Astrocyte of the cerebellum (primary cell): ENCODE results near the gene ATF7IP.
A peak's percentile ranks its signal among the peaks of the same experiment; 100 is the strongest.

ENCODE experiments used
- DNase-seq: peaks from one replicate; pipeline ENCODE4 v3.0.0-alpha.2; 2011; ENCODE audit warnings: low read depth
- H3K4me3 ChIP-seq: 2 replicates; pipeline ENCODE4 v1.5.1; 2011; ENCODE audit warnings: mild to moderate bottlenecking, low read depth, low read length, moderate library complexity
- CTCF ChIP-seq: IDR thresholded peaks from 2 replicates; pipeline ENCODE4 v1.5.1; 2012; ENCODE audit warnings: low read length, low read depth, moderate library complexity, mild to moderate bottlenecking; ENCODE audit errors: missing control alignments
- in situ Hi-C: cut with HindIII; loops from 2 replicates; pipeline ENCODE4 v1.10.0; 2017; ENCODE audit warnings: low sequenced_read_pairs

Gene ATF7IP

GRCh38 chr12:14416658-14417057 is 51.2 kb downstream of the ATF7IP start:
- no peak overlapping the region for H3K4me3 ChIP-seq
- in situ Hi-C loops = loop anchor here (5.0 kb wide), 1 partner anchor 159 kb away; no protein-coding TSS in a partner anchor
- peak; percentile 85 for DNase-seq
- TF ChIP-seq CTCF = peak; percentile 37

- no peak overlapping the region for H3K4me3 ChIP-seq
- peak; percentile 83 for DNase-seq
- in situ Hi-C loops = loop anchor here (5.0 kb wide), 1 partner anchor 160 kb away; no protein-coding TSS in a partner anchor
- TF ChIP-seq CTCF = no peak
Measured at GRCh38 chr12:14417715-14418114, 52.2 kb downstream of the ATF7IP start.

- TF ChIP-seq CTCF = no peak
- in situ Hi-C loops = loop anchor here (5.0 kb wide), 1 partner anchor 161 kb away; no protein-coding TSS in a partner anchor
- no peak overlapping the region for H3K4me3 ChIP-seq
- no peak for DNase-seq
Measured at GRCh38 chr12:14418451-14418890, 53.0 kb downstream of the ATF7IP start.

GRCh38 chr12:14422516-14423230 is 57.2 kb downstream of the ATF7IP start:
- TF ChIP-seq CTCF = no peak
- in situ Hi-C loops = no loop called here
- H3K4me3 ChIP-seq = no peak overlapping the region
- no peak for DNase-seq

- TF ChIP-seq CTCF = no peak
- H3K4me3 ChIP-seq = no peak overlapping the region
- in situ Hi-C loops = no loop called here
- no peak for DNase-seq
Measured at GRCh38 chr12:14424545-14424944, 59.1 kb downstream of the ATF7IP start.

GRCh38 chr12:14426792-14427191 is 61.3 kb downstream of the ATF7IP start:
- in situ Hi-C loops = no loop called here
- no peak for DNase-seq
- no peak for TF ChIP-seq CTCF
- no peak overlapping the region for H3K4me3 ChIP-seq
